ENCODE measurements around the gene SCN5A. TPM values are rescaled to one million over a fixed set of nuclear protein-coding genes. Genes with fewer than 3 reads are reported as not detected.

SCN5A gene
- total and polyA plus RNA-seq, 4 donors: 0.01 to 0.14 TPM; not detected in 2

GRCh38 chr3:38658841-38659240 is 9.4 kb upstream of the SCN5A start:
- no peaks in the 10 kb centered on the region for H3K4me1 ChIP-seq (ENCODE audit: control insufficient read depth in 4 of 4, insufficient read depth in 4 of 4, low read length in 3 of 4)
- H3K4me3 ChIP-seq (ENCODE audit: low read depth in 1 of 3, low read length in 3 of 3): no peak overlapping the region
- DNase-seq (ENCODE audit: low spot score): no peak
- H3K9me3 ChIP-seq (ENCODE audit: control insufficient read depth in 4 of 4, low read length in 3 of 4): peaks cover 0 to 18% (median 4%) of the 10 kb centered on the region in 4 donors
- TF ChIP-seq MAX (IDR thresholded peaks at IDR 0.05): no peak
- TF ChIP-seq NR2F2 (IDR thresholded peaks at IDR 0.05): no peak
- no peak for TF ChIP-seq YY1 (IDR thresholded peaks at IDR 0.05)
- TF ChIP-seq FOXA1 (IDR thresholded peaks at IDR 0.05): no peak
- no peak for TF ChIP-seq TAF1 (conservative IDR thresholded peaks at IDR 0.05)
- no peak for TF ChIP-seq ATF3 (IDR thresholded peaks at IDR 0.05)
- no peak for TF ChIP-seq HNF4G (IDR thresholded peaks at IDR 0.05)
- no peak for TF ChIP-seq EGR1 (IDR thresholded peaks at IDR 0.05; ENCODE audit: low read depth in 2 of 2)
- TF ChIP-seq RXRA (IDR thresholded peaks at IDR 0.05): no peak
- no peak for TF ChIP-seq RAD21 (IDR thresholded peaks at IDR 0.05)
- no peak for TF ChIP-seq GABPA (IDR thresholded peaks at IDR 0.05 in 1 of 2, conservative IDR thresholded peaks at IDR 0.05 in 1 of 2)
- no peak for TF ChIP-seq ZBTB33 (IDR thresholded peaks at IDR 0.05)
- TF ChIP-seq FOXA2 (IDR thresholded peaks at IDR 0.05): no peak
- TF ChIP-seq JUND (IDR thresholded peaks at IDR 0.05): no peak
- TF ChIP-seq REST (IDR thresholded peaks at IDR 0.05): no peak
- no peak for TF ChIP-seq CTCF (IDR thresholded peaks at IDR 0.05; ENCODE audit: low read depth, low read length, missing input control)
- no peak for TF ChIP-seq SP1 (IDR thresholded peaks at IDR 0.05)
- no peak for TF ChIP-seq HNF4A (conservative IDR thresholded peaks at IDR 0.05)
- no peaks in the 10 kb centered on the region for H3K36me3 ChIP-seq (ENCODE audit: control insufficient read depth in 4 of 4, insufficient read depth in 3 of 4, low read depth in 1 of 4, low read length in 3 of 4)
- peaks cover 0 to 11% (median 4%) of the 10 kb centered on the region in 4 donors for H3K27me3 ChIP-seq (ENCODE audit: control insufficient read depth in 4 of 4, insufficient read depth in 4 of 4, low read length in 3 of 4)
- H3K27ac ChIP-seq (ENCODE audit: low read depth in 1 of 2, low read length in 2 of 2): no peak overlapping the region
- WGBS: 36% methylated on average over 9 of the region's 9 CpGs
- H3K9ac ChIP-seq (ENCODE audit: low read depth in 1 of 2, low read length in 2 of 2): no peak overlapping the region

Data from liver (tissue), 9 donors.